ENCODE data around the gene ELL.

DNA sequence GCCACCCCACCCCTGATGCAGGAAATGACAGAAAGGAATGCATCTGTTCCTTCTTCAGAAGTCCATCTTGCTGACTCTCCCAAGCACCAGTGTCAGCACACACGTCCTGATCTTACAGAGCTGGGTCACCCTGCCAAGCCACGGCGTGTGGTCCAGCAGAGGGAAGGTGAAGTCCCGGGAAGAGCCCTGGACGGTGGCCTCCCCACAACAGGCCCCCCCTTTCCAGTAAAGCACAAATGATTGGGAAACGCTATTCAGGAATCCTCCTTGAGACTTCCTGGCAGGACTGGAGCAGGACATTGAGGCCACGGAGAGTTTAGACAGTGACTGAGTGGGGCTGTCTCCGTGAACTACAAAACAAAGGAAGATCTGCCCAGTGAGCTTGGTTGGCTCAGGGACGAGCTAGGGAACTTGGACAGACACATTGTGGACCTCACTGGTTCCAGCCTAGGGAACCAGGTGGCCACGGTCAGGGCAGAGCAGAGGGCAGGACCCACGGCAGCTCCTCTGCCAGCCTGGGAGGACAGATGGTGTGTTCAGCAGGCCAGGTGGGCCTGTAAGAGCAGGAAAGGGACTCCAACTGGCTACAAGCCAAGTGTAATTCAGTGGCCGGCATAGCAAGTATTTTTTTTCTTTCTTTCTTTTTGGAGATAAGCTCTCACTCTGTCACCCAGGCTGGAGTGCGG lies 41.7 kb downstream of the ELL start:
- no peak for TF ChIP-seq CTCF (IDR thresholded peaks at IDR 0.05 in 8 of 11, conservative IDR thresholded peaks at IDR 0.05 in 3 of 11)
- peak; percentile 72 to 79 (median 77) for TF ChIP-seq POLR2AphosphoS5 (IDR thresholded peaks at IDR 0.05)
- TF ChIP-seq POLR2A (IDR thresholded peaks at IDR 0.05) = no peak

Data from spleen (tissue), 7 donors.